Tongue (tissue), 2 donors: ENCODE results near the gene ITPR2. TPM values are rescaled to one million over a fixed set of nuclear protein-coding genes. Genes with fewer than 3 reads are reported as not detected.
A peak's percentile ranks its signal among the peaks of the same experiment; 100 is the strongest.
"Not testable (repeated sequence)": the region's sequence is repeated elsewhere in the genome, so short reads cannot be mapped to it uniquely, and the experiment has no call there.

Source experiments
- DNase-seq: peaks from one replicate; pipeline ENCODE4 v3.0.0-alpha.2; 2015
- total RNA-seq: library from RNA; depleted of rRNA; stranded (reverse); fragments of >200 nt; gene quantifications from one replicate; pipeline ENCODE4 v1.2.3, GENCODE V29; 2014

ITPR2 gene
- total RNA-seq, 1 donor from 2014 or later: 31.4 TPM

GRCh38 chr12:26659930-26660329 lies 173.1 kb downstream of the ITPR2 start:
- DNase-seq: no peak

- no peak for DNase-seq
These were observed 174.0 kb downstream of the ITPR2 start for GRCh38 chr12:26658991-26659390.

GRCh38 chr12:26654623-26655022 lies 178.4 kb downstream of the ITPR2 start:
- no peak for DNase-seq

DNA sequence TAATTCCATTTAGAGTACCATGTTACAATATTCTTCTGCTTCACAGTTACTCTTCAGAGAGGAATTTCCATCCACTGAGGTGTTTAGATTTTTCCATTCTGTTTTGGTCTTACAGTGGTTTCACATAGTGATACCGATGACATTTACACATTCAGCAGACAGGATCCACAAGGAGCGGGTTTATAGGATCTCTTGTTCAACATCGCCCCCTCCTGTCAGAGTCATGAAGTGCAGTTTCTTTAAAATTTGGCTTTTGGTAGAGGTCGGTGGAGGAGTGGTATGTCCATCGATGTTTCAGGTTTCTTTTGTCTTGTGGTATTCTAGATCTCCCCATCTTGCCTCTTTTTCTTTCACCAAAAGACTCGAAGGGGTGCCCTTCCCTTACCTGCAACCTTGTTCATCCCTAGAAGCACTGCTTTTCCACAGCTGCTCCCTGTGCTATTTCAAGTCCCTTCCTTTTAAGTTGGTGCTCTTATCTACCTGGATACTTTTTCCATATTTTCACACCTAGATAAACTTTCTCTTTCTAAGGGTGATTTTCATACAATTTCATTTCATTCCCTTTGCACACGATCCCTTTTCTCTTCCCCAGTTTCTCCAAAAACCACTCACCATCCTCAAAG lies 181.3 kb downstream of the ITPR2 start:
- DNase-seq: peak; percentile 84

- no peak for DNase-seq
These were observed 182.0 kb downstream of the ITPR2 start for GRCh38 chr12:26651036-26651435.

GRCh38 chr12:26648999-26649398 lies 184.0 kb downstream of the ITPR2 start:
- DNase-seq: no peak

DNA sequence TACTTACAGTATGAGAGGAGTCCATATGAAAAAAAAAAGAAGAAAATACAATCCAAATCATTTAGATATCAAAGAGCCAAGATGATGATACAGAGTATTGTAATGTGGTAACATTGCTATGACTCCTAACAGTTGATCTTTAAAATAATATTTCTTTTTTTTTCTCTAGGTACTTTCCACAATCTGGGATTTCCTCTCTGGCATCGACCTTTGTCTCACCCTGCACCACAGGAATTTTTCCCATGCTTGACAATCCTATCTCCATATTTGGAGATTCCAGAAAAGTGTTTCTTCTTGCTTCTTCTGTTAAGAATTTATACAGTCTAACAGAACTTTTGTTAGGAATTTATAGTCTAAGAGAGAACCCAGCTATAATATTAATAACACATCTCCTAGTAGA lies 184.4 kb downstream of the ITPR2 start:
- DNase-seq: no peak

DNA sequence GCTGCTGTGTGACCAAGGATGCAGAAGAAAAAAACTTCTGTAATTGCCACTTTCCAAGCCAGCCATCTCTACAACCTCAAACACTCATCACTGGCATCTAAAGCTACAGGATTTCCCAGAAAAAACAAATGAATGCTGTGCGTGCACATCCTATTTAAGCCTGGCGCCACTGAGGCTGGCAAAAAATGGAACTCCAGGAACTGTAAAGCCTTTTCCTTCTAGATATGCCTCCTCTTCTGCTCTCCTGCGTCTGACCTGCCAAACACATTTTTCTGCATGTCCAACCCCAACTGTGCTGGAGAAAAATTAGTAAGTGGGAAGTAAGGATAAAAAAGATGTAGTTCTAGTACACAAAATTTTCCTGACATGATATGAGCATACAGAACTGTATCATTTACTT lies 184.9 kb downstream of the ITPR2 start:
- no peak for DNase-seq

GRCh38 chr12:26647088-26647487 lies 185.9 kb downstream of the ITPR2 start:
- DNase-seq: no peak

DNA sequence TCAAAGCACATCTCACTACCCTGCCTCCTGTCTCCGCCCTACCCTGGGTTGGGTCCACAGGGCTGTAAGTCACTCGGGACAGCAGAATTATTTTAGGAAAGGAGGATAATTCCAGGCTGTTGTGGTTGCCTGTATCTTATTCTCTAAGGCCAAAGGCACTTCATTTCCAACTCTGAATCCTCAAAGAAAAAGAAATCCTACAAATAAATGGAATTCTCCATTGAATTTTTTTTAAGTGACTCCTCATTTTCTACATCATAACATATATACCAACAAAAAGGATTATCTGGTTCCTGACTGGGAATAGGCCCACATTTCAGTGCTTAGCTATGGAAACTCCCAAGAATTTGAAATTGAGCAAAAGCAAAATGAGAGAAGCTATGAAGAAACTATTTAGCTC lies 186.4 kb downstream of the ITPR2 start:
- no peak for DNase-seq

DNA sequence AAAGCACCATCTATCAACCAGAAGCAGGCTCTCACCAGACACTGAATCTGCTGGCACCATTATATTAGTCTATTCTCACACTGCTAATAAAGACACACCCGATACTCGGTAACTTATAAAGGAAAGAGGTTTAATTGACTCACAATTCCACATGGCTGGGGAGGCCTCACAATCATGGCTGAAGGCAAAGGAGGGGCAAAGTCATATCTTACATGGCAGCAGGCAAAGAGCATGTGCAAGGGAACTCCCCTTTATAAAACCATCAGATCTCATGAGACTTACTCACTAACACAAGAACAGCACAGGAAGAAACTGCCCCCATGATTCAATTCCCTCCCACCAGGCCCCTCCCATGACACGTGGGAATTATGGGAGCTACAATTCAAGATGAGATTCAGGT lies 188.6 kb downstream of the ITPR2 start:
- not testable (repeated sequence) for DNase-seq

DNA sequence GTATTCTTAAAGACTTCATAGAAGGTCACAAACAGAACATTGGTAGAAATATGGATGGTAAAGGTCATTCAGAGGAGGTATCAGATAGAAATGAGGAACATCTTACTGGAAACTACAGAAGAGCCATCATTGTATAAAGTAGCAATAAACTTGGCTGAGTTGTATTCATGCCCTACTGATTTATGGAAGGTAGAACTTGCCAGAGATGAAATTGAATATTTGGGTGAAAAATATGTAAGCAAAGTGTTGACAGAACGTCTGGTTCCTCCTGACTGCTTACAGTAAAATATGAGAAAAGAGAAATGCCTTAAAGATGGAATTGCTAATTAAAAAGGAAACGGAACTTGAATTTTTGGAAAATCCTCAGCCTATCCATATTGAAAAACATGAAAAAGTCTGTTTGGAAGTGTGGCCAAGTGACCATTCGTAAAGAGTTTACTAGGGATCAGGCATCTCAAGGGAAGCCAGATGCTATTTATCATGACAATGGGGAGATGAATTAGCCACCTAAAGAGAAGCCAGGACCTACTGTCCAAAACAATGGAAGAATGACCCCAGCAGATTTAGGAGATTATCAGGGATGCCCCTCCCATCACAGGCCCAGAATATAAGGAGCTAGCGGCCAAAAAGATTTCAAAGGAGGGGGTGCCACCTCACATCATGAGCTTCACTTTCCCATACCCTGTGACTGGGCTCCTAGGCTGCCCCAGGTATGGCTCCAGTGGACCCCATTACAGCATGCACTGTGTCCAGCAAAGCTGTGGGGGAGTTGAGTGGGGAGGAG lies 189.3 kb downstream of the ITPR2 start:
- DNase-seq: no peak

DNA sequence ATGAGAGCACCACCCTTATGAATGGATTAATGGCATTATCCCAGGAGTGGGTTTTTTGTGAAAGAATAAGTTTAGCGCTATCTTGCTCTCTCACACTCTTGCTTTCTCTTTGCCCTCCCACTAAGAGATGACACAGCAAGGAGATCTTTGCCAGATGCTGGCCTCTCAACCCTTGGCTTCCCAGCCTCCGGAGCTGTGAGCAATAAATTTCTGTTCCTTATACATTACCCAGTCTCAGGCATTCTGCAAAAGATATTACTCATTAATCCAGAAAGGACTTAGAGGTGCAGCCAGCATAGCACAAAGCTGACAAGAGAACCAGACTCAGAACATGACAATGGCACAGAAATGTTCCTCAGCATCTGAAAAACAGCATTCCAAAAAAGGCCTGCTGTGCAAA lies 190.6 kb downstream of the ITPR2 start:
- DNase-seq: no peak

DNA sequence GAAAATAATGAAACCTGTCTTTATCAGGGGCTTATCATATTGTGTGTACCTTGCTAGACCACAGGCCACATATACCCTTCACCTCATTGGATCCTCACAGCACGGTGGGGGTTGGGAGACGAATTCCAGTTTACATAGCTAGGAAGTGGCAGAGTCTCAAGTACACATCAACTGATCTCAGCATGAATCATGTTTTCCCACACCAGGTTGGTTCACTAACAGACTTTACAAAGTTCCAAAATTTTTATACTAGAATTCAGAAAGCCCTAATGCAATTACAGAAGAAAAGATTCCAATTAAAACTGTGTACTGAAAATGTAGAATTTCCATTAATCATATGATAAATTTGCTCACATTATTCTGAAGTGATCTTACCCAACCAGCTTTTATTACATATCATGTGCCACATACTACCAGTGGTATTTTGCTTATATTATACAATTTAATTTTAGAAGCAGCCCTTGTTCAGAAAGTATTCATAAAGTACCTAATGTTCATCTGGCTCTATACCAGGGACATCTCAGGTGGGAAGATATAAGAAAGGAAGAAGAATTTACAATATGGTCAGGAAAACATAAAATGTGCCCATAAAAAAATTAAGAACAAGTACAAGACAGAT lies 196.2 kb downstream of the ITPR2 start:
- DNase-seq: no peak

GRCh38 chr12:26633591-26634210 lies 199.3 kb downstream of the ITPR2 start:
- DNase-seq: peak; percentile 14

GRCh38 chr12:26632756-26633155 lies 200.2 kb downstream of the ITPR2 start:
- no peak for DNase-seq

GRCh38 chr12:26631846-26632245 lies 201.1 kb downstream of the ITPR2 start:
- DNase-seq: no peak

DNA sequence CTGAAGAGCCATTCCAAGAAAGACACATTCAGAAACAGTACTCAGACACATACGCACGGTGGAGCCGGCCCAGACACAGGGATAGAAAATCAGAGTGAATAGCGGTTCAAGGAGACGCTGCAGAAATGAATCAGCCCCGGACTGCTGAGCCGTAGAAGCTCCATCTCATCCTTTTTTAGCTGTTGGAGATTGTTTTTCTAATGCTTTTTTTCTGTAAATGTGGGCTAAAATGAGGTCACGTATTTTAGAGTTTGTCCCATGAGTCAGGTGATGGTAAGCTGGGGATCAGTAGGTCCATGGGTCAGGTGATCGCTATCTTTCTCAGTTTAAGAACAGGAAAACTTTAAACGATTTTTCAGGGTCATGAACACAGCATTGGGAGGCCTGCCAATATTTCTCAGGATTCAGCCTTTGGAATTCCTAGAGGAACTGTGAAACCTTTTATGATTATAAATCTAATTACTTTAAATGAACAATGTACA lies 202.4 kb downstream of the ITPR2 start:
- DNase-seq: peak; percentile 31

DNA sequence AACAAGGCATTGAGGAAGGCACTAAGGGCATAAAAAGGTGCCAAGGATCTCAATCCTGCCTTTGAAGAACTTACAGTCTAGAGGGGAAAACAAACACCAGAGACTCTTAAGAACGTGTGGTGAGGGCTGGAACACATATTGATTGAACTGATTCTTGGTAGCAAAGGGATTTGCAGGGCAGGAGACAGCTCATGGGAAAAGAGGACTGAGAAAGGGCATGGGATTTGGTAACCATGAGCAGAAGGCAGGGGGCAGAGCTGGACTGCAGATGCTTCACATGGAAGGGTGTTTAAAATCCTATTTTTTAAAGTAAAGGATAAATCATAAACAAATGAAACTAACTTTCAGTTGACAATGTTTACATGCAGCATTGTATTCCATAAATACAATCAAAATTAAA lies 203.1 kb downstream of the ITPR2 start:
- no peak for DNase-seq

GRCh38 chr12:26628234-26628633 lies 204.8 kb downstream of the ITPR2 start:
- DNase-seq: no peak

DNA sequence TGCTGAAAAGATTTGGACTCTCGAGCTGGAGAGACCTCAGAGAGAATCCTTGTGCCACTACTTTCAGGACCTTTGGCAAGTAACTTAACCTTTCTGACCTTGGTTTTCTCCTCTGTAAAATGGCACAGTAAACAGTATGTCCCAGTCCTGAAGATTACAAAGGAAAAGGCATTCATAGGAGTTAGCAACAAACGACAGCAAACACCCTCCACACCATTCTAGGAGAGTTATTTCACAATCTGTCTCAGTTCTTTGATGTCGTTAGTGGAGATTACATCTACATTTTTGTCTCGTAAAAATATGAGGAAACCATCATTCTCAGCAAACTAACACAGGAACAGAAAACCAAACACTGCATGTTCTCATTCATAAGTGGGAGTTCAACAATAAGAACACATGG lies 205.7 kb downstream of the ITPR2 start:
- DNase-seq: no peak

- DNase-seq: no peak
These were observed 209.9 kb downstream of the ITPR2 start for GRCh38 chr12:26623136-26623535.

- DNase-seq: no peak
These were observed 210.4 kb downstream of the ITPR2 start for GRCh38 chr12:26622601-26623000.
